ENCODE data around the gene PDCL2.

The PDCL2 gene

DNA sequence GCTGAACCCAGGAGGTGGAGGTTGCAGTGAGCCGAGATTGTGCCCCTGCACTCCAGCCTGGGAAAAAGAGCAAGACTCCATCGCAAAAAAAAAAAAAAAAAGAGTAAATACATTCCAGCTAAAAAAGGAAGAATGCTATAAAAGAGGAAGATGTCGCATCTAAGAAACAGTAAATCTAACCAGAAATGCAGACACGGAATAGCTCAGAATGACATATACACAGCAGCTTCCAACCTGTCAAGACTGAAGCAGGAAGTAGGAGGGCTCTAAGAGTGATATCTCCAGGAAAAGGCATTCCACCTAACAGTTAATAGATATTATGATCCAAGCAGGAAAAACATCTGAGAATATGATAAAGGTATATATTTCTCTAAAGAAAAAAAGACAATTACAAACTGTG is 61.4 kb downstream of the PDCL2 start:
- DNase-seq, result peak in 1 of 2 donors; percentile 23

DNA sequence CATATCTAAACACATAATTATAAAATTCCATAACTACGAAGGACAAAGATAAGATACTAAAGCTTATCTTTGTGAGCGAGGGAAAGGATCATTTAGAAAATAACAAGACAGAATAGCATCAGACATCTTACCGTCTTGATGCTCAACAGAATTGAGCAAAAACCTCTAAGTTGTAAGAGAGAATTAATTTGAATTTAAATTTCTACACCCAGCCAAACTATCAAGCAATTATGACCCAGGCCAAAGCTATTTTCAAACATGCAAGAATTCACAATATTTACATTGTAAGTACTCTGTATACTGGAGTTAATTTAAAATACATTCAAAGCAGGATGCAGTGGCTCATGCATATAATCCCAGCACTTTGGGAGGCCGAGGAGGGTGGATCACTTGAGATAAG is 61.9 kb downstream of the PDCL2 start:
- no peak for DNase-seq

DNA sequence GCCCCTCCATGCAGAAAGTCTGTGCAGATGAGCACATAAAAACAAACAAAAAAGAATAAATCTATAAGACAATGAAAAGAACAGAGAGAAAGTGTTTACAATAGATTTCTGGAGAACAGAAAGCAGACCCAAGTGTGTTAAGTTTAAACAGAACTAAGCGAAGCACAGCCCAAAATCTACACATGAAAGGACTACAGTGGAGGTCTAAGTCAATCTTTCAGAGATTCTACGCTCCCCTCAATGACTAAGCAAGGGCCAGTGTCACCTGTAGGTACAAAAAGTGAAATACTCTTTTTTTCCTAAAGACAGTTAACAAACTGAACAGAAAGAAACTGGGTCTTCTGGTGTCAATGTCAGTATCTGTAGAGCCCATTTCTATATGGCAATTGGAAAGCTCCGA is 63.6 kb downstream of the PDCL2 start:
- DNase-seq, result no peak

- peak in 1 of 2 donors; percentile 35 for DNase-seq
Observed at GRCh38 chr4:55524844-55525571, 67.0 kb downstream of the PDCL2 start.

DNA sequence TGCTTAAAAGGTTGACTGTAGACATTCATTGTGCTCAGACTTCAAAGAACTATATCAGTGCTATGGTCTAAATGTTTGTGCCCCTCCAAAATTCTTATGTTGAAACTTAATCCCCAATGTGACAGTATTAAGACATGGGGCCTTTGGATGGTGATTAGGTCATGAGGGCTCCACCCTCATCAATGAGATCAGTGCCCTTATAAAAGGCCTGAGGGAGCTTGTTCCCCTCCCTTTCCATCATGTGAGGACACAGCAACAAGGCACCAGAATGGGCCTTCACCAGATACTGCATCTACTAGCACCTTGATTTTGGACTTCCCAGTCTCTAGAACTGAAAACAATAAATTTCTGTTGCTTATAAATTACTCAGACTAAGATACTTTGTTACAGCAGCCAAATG is 73.6 kb downstream of the PDCL2 start:
- DNase-seq, result no peak

GRCh38 chr4:55517526-55518229 is 74.4 kb downstream of the PDCL2 start:
- no peak for DNase-seq

GRCh38 chr4:55512922-55513571 is 79.0 kb downstream of the PDCL2 start:
- no peak for DNase-seq

DNA sequence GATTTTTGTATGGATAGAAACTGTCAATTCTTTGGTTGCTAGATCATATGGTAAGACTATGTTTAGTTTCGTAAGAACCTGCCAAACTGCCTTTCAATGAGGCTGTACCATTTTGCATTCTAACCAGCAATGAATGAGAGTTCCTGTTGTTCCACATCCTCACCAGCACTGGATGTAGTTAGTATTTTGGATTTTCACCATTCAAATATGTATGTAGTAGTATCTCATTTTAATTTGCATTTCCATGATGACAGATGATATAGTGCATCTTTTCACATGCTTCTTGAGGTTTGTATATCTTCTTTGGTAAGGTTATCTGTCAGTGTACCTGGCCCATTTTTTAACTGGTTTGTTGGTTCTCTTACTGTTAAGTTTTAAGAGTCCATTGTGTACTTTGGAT is 80.0 kb downstream of the PDCL2 start:
- no peak for DNase-seq

DNA sequence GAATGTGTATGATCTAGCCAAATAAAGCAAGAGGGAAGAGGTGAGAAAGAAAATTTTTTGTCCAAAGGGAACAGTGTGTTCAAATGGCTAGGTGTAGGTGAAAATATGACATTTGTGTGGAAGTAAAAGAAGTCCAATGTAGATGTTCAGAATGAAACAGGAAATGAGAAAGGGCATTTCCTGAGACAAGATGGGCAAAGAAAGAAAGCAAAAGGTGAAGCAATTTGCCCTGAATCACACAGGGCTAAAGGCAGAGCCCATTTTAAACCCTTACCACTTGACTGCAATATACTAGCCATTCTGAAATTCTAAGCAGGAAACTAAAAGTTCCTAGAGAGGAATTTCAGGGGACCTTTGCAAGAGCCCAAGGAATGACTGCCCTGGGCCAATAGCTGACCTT is 81.4 kb downstream of the PDCL2 start:
- DNase-seq, result no peak

DNA sequence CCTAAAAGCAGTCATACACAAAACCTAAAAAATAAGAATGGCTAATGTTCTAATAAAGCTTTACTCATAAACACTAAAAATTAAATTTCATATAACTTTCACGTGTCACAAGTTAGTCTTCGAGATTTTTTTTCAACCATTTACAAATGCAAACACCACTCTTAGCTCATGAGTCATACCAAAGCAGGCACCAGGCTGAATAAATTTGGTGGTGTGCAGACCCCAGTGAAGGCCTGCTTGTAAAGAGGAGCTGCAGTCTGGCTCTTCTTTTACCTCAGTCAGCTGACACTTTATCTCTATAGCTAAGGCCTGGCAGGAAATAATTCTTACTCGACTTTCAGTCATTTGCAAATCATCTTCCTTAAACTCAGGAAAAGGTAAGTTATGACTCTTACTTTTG is 82.8 kb downstream of the PDCL2 start:
- DNase-seq, result no peak

DNA sequence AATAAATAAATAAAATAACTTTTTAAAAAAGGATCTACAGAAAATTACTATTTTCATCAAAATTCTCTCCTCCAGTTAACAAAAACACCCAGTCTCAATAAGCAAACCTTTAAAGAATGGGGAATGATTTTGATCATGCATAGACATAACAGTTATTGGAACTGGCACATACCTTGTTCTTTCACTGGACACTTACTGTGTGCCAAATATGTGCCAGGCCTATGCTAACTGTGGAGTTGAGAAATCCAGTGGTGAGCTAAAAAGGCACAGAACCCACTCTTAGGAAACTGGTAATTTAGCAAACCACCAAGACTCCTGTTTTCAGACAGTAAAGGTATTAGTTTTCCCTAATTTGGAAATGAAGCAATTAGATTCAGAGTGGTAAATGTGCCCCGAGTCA is 84.4 kb downstream of the PDCL2 start:
- DNase-seq, result no peak

Data from inflammatory macrophage treated with lipopolysaccharide for 1 hour (primary cell).